Activated naive CD4-positive, alpha-beta T cell treated with anti-CD3 and anti-CD28 coated beads, Interleukin-2, amount 10 ng/mL, durations not matched to agents 7 days and 5 days (primary cell): ENCODE data around the gene HOXA3.

Experiments used
- CTCF ChIA-PET: fragments of 350-600 bp; sonication (Branson Sonifier 250); formaldehyde crosslinking; loops from one replicate; lab custom pipeline; 2021; ENCODE audit warnings: antibody characterized with exemption; lab: Charles Lee
- DNase-seq: peaks from one replicate; pipeline ENCODE4 v3.0.0-alpha.2; 2020
- H3K27ac Mint-ChIP-seq: one replicate; pipeline ENCODE4 v1.8.0; 2021; ENCODE audit warnings: mild to moderate bottlenecking, moderate library complexity, mixed read lengths
- H3K27me3 Mint-ChIP-seq: one replicate; pipeline ENCODE4 v1.8.0; 2021; ENCODE audit warnings: mild to moderate bottlenecking, mixed read lengths
- H3K36me3 Mint-ChIP-seq: one replicate; pipeline ENCODE4 v1.8.0; 2021; ENCODE audit warnings: mixed read lengths
- H3K4me1 Mint-ChIP-seq: one replicate; pipeline ENCODE4 v1.8.0; 2021; ENCODE audit warnings: mixed read lengths
- H3K4me3 Mint-ChIP-seq: one replicate; pipeline ENCODE4 v1.8.0; 2021; ENCODE audit warnings: mild to moderate bottlenecking, moderate library complexity, mixed read lengths
- H3K9me3 Mint-ChIP-seq: one replicate; pipeline ENCODE4 v1.8.0; 2021; ENCODE audit warnings: mixed read lengths

Gene HOXA3

GRCh38 chr7:27116962-27117886, 35.2 kb downstream of the HOXA3 start:
- DNase-seq, result no peak
- Mint-ChIP-seq H3K27me3 (peaks cover 8% of the 10 kb centered on the region), H3K27ac (no peak overlapping the region), H3K4me1 (no peaks in the 10 kb centered on the region), H3K9me3 (no peaks in the 10 kb centered on the region), H3K4me3 (no peak overlapping the region), H3K36me3 (no peaks in the 10 kb centered on the region)
- CTCF ChIA-PET, result interaction anchor here (1.4 kb wide), 1 partner anchor 44 kb away, joined by 4 read pairs; no protein-coding TSS in a partner anchor

GRCh38 chr7:27116031-27116961, 36.1 kb downstream of the HOXA3 start:
- Mint-ChIP-seq H3K9me3 (no peaks in the 10 kb centered on the region), H3K27ac (no peak overlapping the region)
- CTCF ChIA-PET, result no interaction called here

GRCh38 chr7:27115221-27116026, 37.0 kb downstream of the HOXA3 start:
- H3K36me3 Mint-ChIP-seq, result no peaks in the 10 kb centered on the region
- no peaks in the 10 kb centered on the region for H3K4me1 Mint-ChIP-seq
- DNase-seq, result no peak
- no peak overlapping the region for H3K4me3 Mint-ChIP-seq
- H3K27me3 Mint-ChIP-seq, result peaks cover 14% of the 10 kb centered on the region
- H3K27ac Mint-ChIP-seq, result no peak overlapping the region
- CTCF ChIA-PET, result no interaction called here
- no peaks in the 10 kb centered on the region for H3K9me3 Mint-ChIP-seq

More at GRCh38 chr7:27116031-27116961, 36.1 kb downstream of the HOXA3 start:
- Mint-ChIP-seq H3K4me3 (no peak overlapping the region), H3K27me3 (peaks cover 8% of the 10 kb centered on the region), H3K4me1 (no peaks in the 10 kb centered on the region), H3K36me3 (no peaks in the 10 kb centered on the region)
- no peak for DNase-seq

GRCh38 chr7:27114881-27115220, 37.5 kb downstream of the HOXA3 start:
- H3K27me3 Mint-ChIP-seq, result peaks cover 14% of the 10 kb centered on the region
- CTCF ChIA-PET, result no interaction called here

GRCh38 chr7:27113991-27114769, 38.2 kb downstream of the HOXA3 start:
- DNase-seq, result no peak

More at GRCh38 chr7:27114881-27115220, 37.5 kb downstream of the HOXA3 start:
- Mint-ChIP-seq H3K4me3 (no peak overlapping the region), H3K9me3 (no peaks in the 10 kb centered on the region), H3K4me1 (no peaks in the 10 kb centered on the region), H3K36me3 (no peaks in the 10 kb centered on the region), H3K27ac (no peak overlapping the region)
- no peak for DNase-seq

GRCh38 chr7:27112955-27113949, 39.1 kb downstream of the HOXA3 start:
- Mint-ChIP-seq H3K9me3 (no peaks in the 10 kb centered on the region), H3K4me3 (no peak overlapping the region), H3K27ac (no peak overlapping the region), H3K36me3 (no peaks in the 10 kb centered on the region), H3K27me3 (peaks cover 14% of the 10 kb centered on the region), H3K4me1 (no peaks in the 10 kb centered on the region)
- CTCF ChIA-PET, result no interaction called here
- no peak for DNase-seq

More at GRCh38 chr7:27113991-27114769, 38.2 kb downstream of the HOXA3 start:
- CTCF ChIA-PET, result no interaction called here
- Mint-ChIP-seq H3K4me3 (no peak overlapping the region), H3K4me1 (no peaks in the 10 kb centered on the region), H3K27ac (no peak overlapping the region), H3K27me3 (peaks cover 14% of the 10 kb centered on the region), H3K9me3 (no peaks in the 10 kb centered on the region), H3K36me3 (no peaks in the 10 kb centered on the region)

- CTCF ChIA-PET, result no interaction called here
- H3K4me3 Mint-ChIP-seq, result no peak overlapping the region
- no peak overlapping the region for H3K27ac Mint-ChIP-seq
- peaks cover 14% of the 10 kb centered on the region for H3K27me3 Mint-ChIP-seq
- no peaks in the 10 kb centered on the region for H3K36me3 Mint-ChIP-seq
- H3K9me3 Mint-ChIP-seq, result no peaks in the 10 kb centered on the region
- DNase-seq, result no peak
- H3K4me1 Mint-ChIP-seq, result no peaks in the 10 kb centered on the region
Measured at GRCh38 chr7:27112361-27112760, 40.0 kb downstream of the HOXA3 start.

GRCh38 chr7:27111751-27112277, 40.6 kb downstream of the HOXA3 start:
- no peak overlapping the region for H3K27ac Mint-ChIP-seq
- H3K9me3 Mint-ChIP-seq, result no peaks in the 10 kb centered on the region
- H3K4me1 Mint-ChIP-seq, result no peaks in the 10 kb centered on the region
- H3K36me3 Mint-ChIP-seq, result no peaks in the 10 kb centered on the region
- CTCF ChIA-PET, result no interaction called here
- peaks cover 14% of the 10 kb centered on the region for H3K27me3 Mint-ChIP-seq
- H3K4me3 Mint-ChIP-seq, result no peak overlapping the region
- no peak for DNase-seq

GRCh38 chr7:27111042-27111750, 41.2 kb downstream of the HOXA3 start:
- H3K4me3 Mint-ChIP-seq, result no peak overlapping the region
- H3K4me1 Mint-ChIP-seq, result no peaks in the 10 kb centered on the region
- no peak overlapping the region for H3K27ac Mint-ChIP-seq
- H3K36me3 Mint-ChIP-seq, result no peaks in the 10 kb centered on the region
- DNase-seq, result no peak
- H3K9me3 Mint-ChIP-seq, result no peaks in the 10 kb centered on the region
- H3K27me3 Mint-ChIP-seq, result peaks cover 17% of the 10 kb centered on the region
- CTCF ChIA-PET, result no interaction called here

GRCh38 chr7:27110186-27111031, 42.0 kb downstream of the HOXA3 start:
- H3K4me3 Mint-ChIP-seq, result no peak overlapping the region
- no peaks in the 10 kb centered on the region for H3K9me3 Mint-ChIP-seq
- CTCF ChIA-PET, result no interaction called here
- DNase-seq, result no peak
- no peak overlapping the region for H3K27ac Mint-ChIP-seq
- no peaks in the 10 kb centered on the region for H3K4me1 Mint-ChIP-seq
- H3K36me3 Mint-ChIP-seq, result no peaks in the 10 kb centered on the region
- H3K27me3 Mint-ChIP-seq, result peaks cover 19% of the 10 kb centered on the region

- no peak overlapping the region for H3K27ac Mint-ChIP-seq
- H3K36me3 Mint-ChIP-seq, result no peaks in the 10 kb centered on the region
- no peaks in the 10 kb centered on the region for H3K9me3 Mint-ChIP-seq
- DNase-seq, result no peak
- peaks cover 26% of the 10 kb centered on the region for H3K27me3 Mint-ChIP-seq
- no peaks in the 10 kb centered on the region for H3K4me1 Mint-ChIP-seq
- CTCF ChIA-PET, result no interaction called here
- H3K4me3 Mint-ChIP-seq, result no peak overlapping the region
Measured at GRCh38 chr7:27109466-27110185, 42.8 kb downstream of the HOXA3 start.
